ENCODE measurements around the gene AKIRIN2.
A peak's percentile ranks its signal among the peaks of the same experiment; 100 is the strongest.

AKIRIN2 gene

GRCh38 chr6:87701676-87702588 is at the start of gene AKIRIN2:
AKIRIN2 (minus strand) TSS chr6:87702233; CDS start chr6:87701684, 549 bp downstream.
- peak; percentile 83 to 96 (median 83) for DNase-seq (ENCODE audit: low read depth in 2 of 3, low spot score in 2 of 3)

- no peak for DNase-seq (ENCODE audit: low read depth in 2 of 3, low spot score in 2 of 3)
Measured at GRCh38 chr6:87747646-87748045, 45.6 kb upstream of the AKIRIN2 start.

GRCh38 chr6:87745966-87746721 is 44.1 kb upstream of the AKIRIN2 start:
- no peak for DNase-seq (ENCODE audit: low read depth in 2 of 3, low spot score in 2 of 3)

DNA sequence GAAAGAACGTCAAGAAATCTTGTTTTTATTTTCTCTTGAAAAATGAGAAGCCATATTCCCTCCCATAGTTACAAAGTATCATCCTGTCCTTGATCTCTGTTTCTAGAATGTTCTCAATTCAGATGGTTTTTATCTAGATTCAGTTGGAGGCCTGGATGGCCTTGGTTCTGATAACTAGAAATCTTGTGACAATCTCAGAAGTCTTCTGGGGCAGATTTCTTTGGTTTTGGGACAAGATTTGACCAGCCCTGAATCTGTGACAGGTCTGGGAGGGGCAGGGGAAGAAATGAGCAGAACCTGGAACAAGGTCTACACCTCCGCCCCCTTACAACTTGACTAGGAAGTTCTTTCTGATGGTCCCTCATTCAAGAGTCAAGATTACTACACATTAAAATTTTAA is 41.4 kb upstream of the AKIRIN2 start:
- no peak for DNase-seq (ENCODE audit: low read depth in 2 of 3, low spot score in 2 of 3)

- DNase-seq (ENCODE audit: low read depth in 2 of 3, low spot score in 2 of 3): no peak
Measured at GRCh38 chr6:87742106-87742505, 40.1 kb upstream of the AKIRIN2 start.

DNA sequence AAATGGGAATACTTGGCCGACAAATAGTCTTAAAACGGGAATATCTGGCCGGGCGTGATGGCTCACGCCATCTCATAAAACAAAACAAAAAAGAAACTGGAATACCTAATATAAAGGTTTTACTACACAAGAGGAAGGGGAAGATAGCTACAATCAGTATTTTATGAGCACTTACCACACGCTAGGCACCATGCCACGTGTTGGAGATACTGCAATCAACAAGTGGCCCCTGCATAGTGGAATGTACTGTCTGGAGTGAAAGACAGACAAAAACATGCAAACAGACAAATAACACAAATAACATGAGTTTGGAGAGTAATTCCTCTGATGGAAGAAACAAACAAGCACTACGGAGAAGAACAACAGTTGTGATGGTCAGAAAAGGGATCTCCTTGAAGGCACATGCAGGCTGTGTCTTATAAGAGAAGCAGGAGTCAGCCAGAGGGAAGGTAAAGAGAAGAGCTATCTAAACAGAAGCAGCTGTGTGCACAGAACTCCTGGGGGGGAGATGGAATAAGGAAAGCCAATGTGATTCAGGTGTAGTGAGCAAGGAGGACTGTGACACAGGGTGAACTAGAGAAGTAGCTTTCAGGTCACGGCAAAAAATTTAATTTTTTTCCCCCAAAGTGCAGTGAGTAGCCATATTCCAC is 39.1 kb upstream of the AKIRIN2 start:
- DNase-seq (ENCODE audit: low read depth in 2 of 3, low spot score in 2 of 3): no peak

DNA sequence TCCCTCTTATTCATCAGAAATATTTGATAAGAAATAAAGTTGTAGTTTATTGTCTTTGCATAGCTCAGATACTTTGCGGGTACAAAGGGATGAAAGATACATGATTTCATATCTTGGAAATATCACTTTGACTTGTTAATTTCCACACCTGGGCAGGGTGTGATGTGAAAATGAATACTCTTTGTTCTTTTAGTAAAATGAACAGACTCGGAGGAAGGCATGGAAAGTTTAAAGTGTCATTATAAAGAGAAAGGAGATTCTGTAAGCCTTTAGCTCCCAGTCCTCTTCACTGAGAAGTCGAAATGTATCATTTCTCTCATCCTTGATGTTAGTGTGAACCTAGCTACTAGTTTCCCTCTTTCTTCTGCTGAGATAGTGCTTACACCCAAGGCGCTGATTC is 36.7 kb upstream of the AKIRIN2 start:
- DNase-seq (ENCODE audit: low read depth in 2 of 3, low spot score in 2 of 3): no peak

DNA sequence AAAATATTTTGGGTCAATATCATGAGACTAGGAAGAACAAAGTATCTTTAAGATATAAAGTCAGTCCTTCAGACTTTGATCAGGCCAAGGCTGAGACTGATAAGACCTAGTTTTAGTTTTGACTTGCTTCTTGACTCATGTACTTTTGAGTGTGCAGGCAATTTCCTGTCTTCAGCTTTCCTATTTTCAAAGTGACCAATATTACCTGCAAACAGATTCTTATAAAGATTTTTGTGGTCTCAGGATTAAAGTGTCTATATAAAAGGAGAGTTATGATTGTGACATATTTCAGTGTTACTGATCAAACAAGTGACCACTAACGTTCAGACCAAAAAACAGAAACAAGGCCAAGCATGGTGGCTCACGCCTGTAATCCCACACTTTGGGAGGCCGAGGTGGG is 36.0 kb upstream of the AKIRIN2 start:
- DNase-seq (ENCODE audit: low read depth in 2 of 3, low spot score in 2 of 3): no peak

- DNase-seq (ENCODE audit: low read depth in 2 of 3, low spot score in 2 of 3): no peak
Measured at GRCh38 chr6:87736809-87737540, 34.9 kb upstream of the AKIRIN2 start.

DNA sequence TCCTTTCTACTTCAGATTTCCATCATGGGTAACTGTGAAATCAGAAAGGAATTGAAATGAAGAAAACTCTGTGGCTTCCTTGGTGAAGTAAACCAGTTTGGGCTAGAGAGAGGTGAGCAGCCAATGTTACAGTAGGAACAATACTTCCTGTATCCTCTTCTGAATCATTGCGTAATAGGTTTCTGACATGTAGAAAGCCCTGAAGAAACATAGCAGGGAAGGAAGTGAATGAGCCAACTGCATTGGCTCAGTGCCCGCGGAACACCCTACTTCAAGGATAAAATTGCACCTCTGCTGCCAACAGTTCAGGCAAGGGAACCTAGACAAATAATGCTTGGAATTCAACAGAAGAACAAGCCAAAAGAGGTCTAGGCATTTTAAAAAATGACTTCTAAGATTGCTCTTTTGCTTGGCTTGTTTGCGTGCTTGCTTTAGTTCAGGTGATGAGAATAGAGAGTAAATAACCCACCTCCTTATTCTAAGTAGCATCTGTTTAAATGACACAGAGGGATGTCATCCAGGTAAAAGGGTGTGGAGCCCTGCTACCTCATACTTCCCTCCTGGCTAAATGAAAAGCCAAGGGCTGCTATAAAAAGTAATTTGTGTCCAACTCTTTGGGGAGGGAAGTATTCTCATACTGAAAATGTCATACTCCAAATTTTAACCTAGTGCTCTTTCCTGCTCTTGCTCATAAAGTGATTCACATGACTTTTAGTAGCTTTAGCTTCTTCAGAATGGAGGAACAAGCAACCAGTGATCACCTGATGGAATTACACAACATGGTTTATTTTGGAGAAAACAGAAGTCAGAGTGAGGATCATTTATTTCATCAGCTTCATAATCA is 30.0 kb upstream of the AKIRIN2 start:
- DNase-seq (ENCODE audit: low read depth in 2 of 3, low spot score in 2 of 3): no peak

- no peak for DNase-seq (ENCODE audit: low read depth in 2 of 3, low spot score in 2 of 3)
Measured at GRCh38 chr6:87731080-87731479, 29.0 kb upstream of the AKIRIN2 start.

GRCh38 chr6:87729965-87730719 is 28.1 kb upstream of the AKIRIN2 start:
- no peak for DNase-seq (ENCODE audit: low read depth in 2 of 3, low spot score in 2 of 3)

GRCh38 chr6:87728706-87729105 is 26.7 kb upstream of the AKIRIN2 start:
- no peak for DNase-seq (ENCODE audit: low read depth in 2 of 3, low spot score in 2 of 3)

DNA sequence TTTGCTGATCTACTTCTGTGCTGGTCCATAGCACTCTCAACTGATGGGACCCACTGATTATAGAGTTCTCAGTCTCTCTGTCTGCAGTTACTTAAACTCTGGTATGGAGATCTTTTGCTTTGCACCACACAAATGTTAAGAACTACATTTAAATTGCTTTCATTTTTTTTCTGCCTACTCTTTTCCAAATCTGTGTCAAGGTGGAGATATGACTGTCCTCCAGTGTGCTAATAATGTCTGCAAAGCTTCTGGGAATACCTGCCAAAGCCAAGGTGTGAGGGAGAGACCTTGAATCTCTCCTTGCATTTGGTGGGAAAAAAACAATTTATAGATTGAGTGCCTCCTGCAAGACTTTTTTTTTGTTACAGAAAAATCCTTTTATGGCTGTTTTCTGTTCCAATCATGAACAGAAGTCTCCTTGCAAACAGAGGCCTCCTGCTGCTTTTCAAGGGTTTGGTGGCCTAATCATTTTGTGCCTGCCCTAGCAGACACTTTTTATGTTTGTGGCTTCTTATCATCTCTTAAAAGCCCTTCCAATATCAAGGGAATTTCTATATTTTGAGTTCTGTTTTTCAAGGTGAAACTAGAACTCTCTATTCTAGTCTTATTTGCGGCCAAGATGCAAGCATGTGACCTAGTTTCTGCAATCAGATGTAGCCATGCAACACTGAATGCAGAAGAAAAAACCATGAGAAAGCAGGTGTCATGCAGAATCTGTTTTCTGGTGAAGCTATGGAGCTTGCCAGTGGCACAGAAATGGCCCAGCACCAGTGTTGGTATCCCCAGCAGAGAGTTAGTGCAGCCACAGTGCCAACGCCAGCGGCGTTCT is 23.2 kb upstream of the AKIRIN2 start:
- no peak for DNase-seq (ENCODE audit: low read depth in 2 of 3, low spot score in 2 of 3)

DNA sequence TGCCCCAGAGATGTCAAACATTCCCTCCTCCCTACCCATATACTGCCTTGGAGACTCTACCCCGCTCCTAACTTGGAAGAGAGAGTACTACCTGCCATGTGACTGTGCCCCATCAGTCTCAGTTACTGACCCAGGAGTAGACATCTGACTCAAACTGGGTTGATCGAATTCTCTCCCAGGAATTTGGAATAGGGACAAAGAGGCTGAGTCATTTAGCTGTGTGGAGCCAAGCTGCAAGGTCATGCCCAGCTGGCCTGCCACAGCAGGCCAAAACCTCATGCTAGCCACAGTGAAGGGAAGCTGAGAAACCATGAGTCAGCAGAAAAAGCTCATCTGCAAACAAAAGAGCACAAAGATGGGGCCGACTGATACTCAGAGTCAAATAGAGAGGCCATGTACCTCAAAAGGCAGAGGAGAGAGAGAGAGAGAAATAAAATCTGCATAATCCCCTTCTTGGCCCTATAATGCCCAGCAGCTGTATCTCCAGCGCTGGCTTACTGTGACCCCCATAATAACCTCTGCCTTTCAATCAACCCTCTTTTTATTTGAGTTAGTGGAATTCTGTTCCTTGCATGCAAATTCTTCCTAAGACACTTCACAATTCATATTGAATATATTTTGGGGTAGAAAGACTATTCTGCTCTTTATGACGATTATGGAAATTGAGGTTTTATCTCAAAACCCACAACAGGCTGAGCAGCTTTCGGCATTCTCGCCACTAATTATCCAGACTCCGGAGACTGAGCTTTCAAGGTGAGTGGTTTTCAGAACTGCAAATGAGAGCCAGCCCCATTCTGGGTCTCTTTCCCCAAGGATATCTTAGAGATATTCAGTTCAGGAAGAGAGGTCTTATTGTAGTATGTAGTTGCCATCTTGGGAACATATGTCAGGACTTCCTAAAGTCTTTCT is 21.4 kb upstream of the AKIRIN2 start:
- no peak for DNase-seq (ENCODE audit: low read depth in 2 of 3, low spot score in 2 of 3)

GRCh38 chr6:87722540-87723169 is 20.6 kb upstream of the AKIRIN2 start:
- no peak for DNase-seq (ENCODE audit: low read depth in 2 of 3, low spot score in 2 of 3)

GRCh38 chr6:87721311-87721710 is 19.3 kb upstream of the AKIRIN2 start:
- no peak for DNase-seq (ENCODE audit: low read depth in 2 of 3, low spot score in 2 of 3)
